DOHH2 (cell line): ENCODE measurements around the gene MARCHF9.

Experiments
- CTCF ChIP-seq: fragments of 200-600 bp; sonication (generic); IDR thresholded peaks from one replicate; pipeline ENCODE4 v1.5.1; 2014; ENCODE audit warnings: antibody characterized with exemption, mild to moderate bottlenecking, low read depth, low read length; ENCODE audit not compliant: poor library complexity, severe bottlenecking
- EZH2phosphoT487 ChIP-seq: fragments of 200-600 bp; sonication (generic); IDR thresholded peaks from 2 replicates; pipeline ENCODE4 v1.6.1; 2017; ENCODE audit warnings: borderline replicate concordance, mild to moderate bottlenecking, antibody characterized with exemption, low read length, moderate library complexity, mixed read lengths

GRCh38 chr12:57796996-57797395, 42.1 kb downstream of the MARCHF9 start:
- no peak for TF ChIP-seq CTCF
- no peak for TF ChIP-seq EZH2phosphoT487
